ENCODE data around the gene AKNA. TPM values are rescaled to one million over a fixed set of nuclear protein-coding genes. Genes with fewer than 3 reads are reported as not detected.

Gene AKNA
- total and polyA plus RNA-seq, 2 of the 8 experiments (the other 6 are each of a cell fraction or from before 2014, with no cell fraction given): 21.0 to 27.4 TPM

GRCh38 chr9:114431770-114432169 lies 44.0 kb upstream of the AKNA start:
- no peak overlapping the region for H3K23ac ChIP-seq (ENCODE audit: insufficient read length)
- H3K9me3 ChIP-seq (ENCODE audit: insufficient read depth in 2 of 2, low read depth in 1 of 2, low read length in 1 of 2): no peaks in the 10 kb centered on the region
- H3K9ac ChIP-seq (replicated peaks in 1 of 4; ENCODE audit: extremely low read depth in 1 of 4, low read depth in 3 of 4, low read length in 3 of 4): no peak overlapping the region
- no peak overlapping the region for H4K91ac ChIP-seq (replicated peaks; ENCODE audit: insufficient read length, low read length)
- no peak overlapping the region for H4K5ac ChIP-seq (ENCODE audit: insufficient read length, low read depth, low read length)
- no peaks in the 10 kb centered on the region; a peak in 1 of 7 replicates for H3K27me3 ChIP-seq (replicated peaks in 1 of 4; ENCODE audit: control insufficient read depth in 3 of 4, extremely low read depth in 1 of 4, insufficient read depth in 3 of 4, low read length in 3 of 4)
- H3K18ac ChIP-seq (ENCODE audit: extremely low read depth, low read length): no peak overlapping the region
- no peak overlapping the region for H3K4me2 ChIP-seq (ENCODE audit: insufficient read depth in 1 of 2, low read depth in 2 of 2, low read length in 2 of 2)
- DNase-seq (ENCODE audit: low read depth in 1 of 2, low spot score in 2 of 2): no peak
- no peak overlapping the region for H3K14ac ChIP-seq (ENCODE audit: insufficient read length)
- H2BK120ac ChIP-seq (replicated peaks; ENCODE audit: low read depth, low read length): no peak overlapping the region
- H3K79me1 ChIP-seq (ENCODE audit: low read depth, low read length): no peaks in the 10 kb centered on the region
- no peak overlapping the region for H3K4ac ChIP-seq (replicated peaks; ENCODE audit: insufficient read length, low read depth, low read length)
- H4K8ac ChIP-seq (ENCODE audit: extremely low read depth, insufficient read depth, low read length): no peak overlapping the region
- POLR2A ChIA-PET (ENCODE audit: partially characterized antibody): no interaction called here
- 88% methylated on average over 6 of the region's 6 CpGs; no CpG with 5 or more reads in 1 of the 2 experiments for WGBS, 2 experiments (ENCODE audit: extremely low coverage in 1 of 2, insufficient coverage in 1 of 2, insufficient read length in 1 of 2, insufficient replicate concordance in 2 of 2, low coverage in 1 of 2, low lambda C conversion rate in 2 of 2, missing lambda C conversion rate in 1 of 2)
- no peak overlapping the region for H2AK5ac ChIP-seq (ENCODE audit: low read depth, low read length)
- H2BK15ac ChIP-seq (ENCODE audit: low read length): no peak overlapping the region
- CTCF ChIA-PET (ENCODE audit: partially characterized antibody): interaction anchor here (1.1 to 22.5 kb wide), 10 partner anchors 10 to 231 kb away, joined by 3 to 271 read pairs (median 31); partner anchors contain the start of genes TEX53 and WHRN
- no peak overlapping the region for H3K27ac ChIP-seq (ENCODE audit: low read depth, low read length)
- H3K23me2 ChIP-seq (ENCODE audit: low read depth, low read length): no peaks in the 10 kb centered on the region
- H2AFZ ChIP-seq (ENCODE audit: low read length): no peak overlapping the region
- no peak overlapping the region for H2BK20ac ChIP-seq (ENCODE audit: low read length)
- H3K4me3 ChIP-seq (ENCODE audit: extremely low read depth in 1 of 4, insufficient read depth in 2 of 4, low read depth in 3 of 4, low read length in 4 of 4): no peak overlapping the region
- H3K4me1 ChIP-seq (replicated peaks in 1 of 4; ENCODE audit: control insufficient read depth in 3 of 4, insufficient read depth in 4 of 4, low read length in 3 of 4): peaks cover 0 to 6% (median 0%) of the 10 kb centered on the region in 4 experiments; a peak in 3 of 7 replicates
- no peak for FAIRE-seq
- no peaks in the 10 kb centered on the region for H3K79me2 ChIP-seq (ENCODE audit: control insufficient read depth in 1 of 2, insufficient read depth in 2 of 2, low read length in 2 of 2)
- H4K20me1 ChIP-seq (replicated peaks in 1 of 2; ENCODE audit: control insufficient read depth in 1 of 2, insufficient read depth in 2 of 2, low read length in 2 of 2): peaks cover 0 to 3% of the 10 kb centered on the region in 2 experiments
- no peaks in the 10 kb centered on the region for H3K36me3 ChIP-seq (ENCODE audit: control insufficient read depth in 2 of 4, insufficient read depth in 4 of 4, low read length in 3 of 4)
- no peak overlapping the region for H2BK5ac ChIP-seq (ENCODE audit: low read depth, low read length)
- H2BK12ac ChIP-seq (ENCODE audit: low read depth, low read length): no peak overlapping the region
- H3K56ac ChIP-seq (replicated peaks; ENCODE audit: insufficient read length, low read depth, low read length): no peak overlapping the region
- TF ChIP-seq SAP30 (IDR thresholded peaks at IDR 0.05; ENCODE audit: insufficient read depth, insufficient replicate concordance, low read length) (no peak), ATF2 (IDR thresholded peaks at IDR 0.05; ENCODE audit: low read length) (no peak), SIX5 (IDR thresholded peaks at IDR 0.05; ENCODE audit: low read depth, low read length) (no peak), YY1 (IDR thresholded peaks at IDR 0.05; ENCODE audit: low read depth, low read length) (no peak), CEBPB (IDR thresholded peaks at IDR 0.05; ENCODE audit: low read depth, low read length) (no peak), JUND (IDR thresholded peaks at IDR 0.05; ENCODE audit: low read length) (no peak), SUZ12 (IDR thresholded peaks at IDR 0.05; ENCODE audit: low read length) (no peak), CBX8 (IDR thresholded peaks at IDR 0.05; ENCODE audit: borderline replicate concordance, low read depth, low read length) (no peak), TBP (IDR thresholded peaks at IDR 0.05; ENCODE audit: low read depth, low read length) (no peak), CBX5 (IDR thresholded peaks at IDR 0.05; ENCODE audit: low read depth, low read length) (no peak), BACH1 (IDR thresholded peaks at IDR 0.05; ENCODE audit: low read length) (no peak), MAFK (IDR thresholded peaks at IDR 0.05; ENCODE audit: low read depth, low read length) (no peak), E2F6 (IDR thresholded peaks at IDR 0.05) (no peak)
